Measurements from ENCODE around the gene IL1B.
A peak's percentile ranks its signal among the peaks of the same experiment; 100 is the strongest.

IL1B gene

GRCh38 chr2:112836695-112837117 lies at the start of gene IL1B:
IL1B (minus strand) TSS chr2:112836779; CDS start chr2:112836229, 550 bp downstream.
- DNase-seq: peak; percentile 92
- in situ Hi-C loops (cut with MboI; ENCODE audit: low pct_unique_long_range_greater_than_20kb, low sequenced_read_pairs): no loop called here

GRCh38 chr2:112886291-112886690 lies 49.7 kb upstream of the IL1B start:
- in situ Hi-C loops (cut with MboI; ENCODE audit: low pct_unique_long_range_greater_than_20kb, low sequenced_read_pairs): no loop called here
- DNase-seq: no peak

- in situ Hi-C loops (cut with MboI; ENCODE audit: low pct_unique_long_range_greater_than_20kb, low sequenced_read_pairs): no loop called here
Measured at GRCh38 chr2:112885506-112885902, 48.9 kb upstream of the IL1B start.

GRCh38 chr2:112884869-112885505 lies 48.4 kb upstream of the IL1B start:
- in situ Hi-C loops (cut with MboI; ENCODE audit: low pct_unique_long_range_greater_than_20kb, low sequenced_read_pairs): no loop called here
- peak; percentile 75 for DNase-seq

More at GRCh38 chr2:112885506-112885902, 48.9 kb upstream of the IL1B start:
- DNase-seq: no peak

GRCh38 chr2:112883669-112884068 lies 47.1 kb upstream of the IL1B start:
- in situ Hi-C loops (cut with MboI; ENCODE audit: low pct_unique_long_range_greater_than_20kb, low sequenced_read_pairs): no loop called here
- DNase-seq: no peak

- DNase-seq: peak; percentile 87
- in situ Hi-C loops (cut with MboI; ENCODE audit: low pct_unique_long_range_greater_than_20kb, low sequenced_read_pairs): no loop called here
Measured at GRCh38 chr2:112881217-112881985, 44.8 kb upstream of the IL1B start.

GRCh38 chr2:112880696-112881095 lies 44.1 kb upstream of the IL1B start:
- no peak for DNase-seq
- in situ Hi-C loops (cut with MboI; ENCODE audit: low pct_unique_long_range_greater_than_20kb, low sequenced_read_pairs): no loop called here

- in situ Hi-C loops (cut with MboI; ENCODE audit: low pct_unique_long_range_greater_than_20kb, low sequenced_read_pairs): no loop called here
- no peak for DNase-seq
Measured at GRCh38 chr2:112880091-112880531, 43.5 kb upstream of the IL1B start.

GRCh38 chr2:112879491-112880041 lies 43.0 kb upstream of the IL1B start:
- in situ Hi-C loops (cut with MboI; ENCODE audit: low pct_unique_long_range_greater_than_20kb, low sequenced_read_pairs): no loop called here

GRCh38 chr2:112877423-112877822 lies 40.8 kb upstream of the IL1B start:
- no peak for DNase-seq
- in situ Hi-C loops (cut with MboI; ENCODE audit: low pct_unique_long_range_greater_than_20kb, low sequenced_read_pairs): no loop called here

More at GRCh38 chr2:112879491-112880041, 43.0 kb upstream of the IL1B start:
- peak; percentile 47 for DNase-seq

GRCh38 chr2:112876971-112877361 lies 40.4 kb upstream of the IL1B start:
- in situ Hi-C loops (cut with MboI; ENCODE audit: low pct_unique_long_range_greater_than_20kb, low sequenced_read_pairs): no loop called here
- no peak for DNase-seq

- DNase-seq: no peak
- in situ Hi-C loops (cut with MboI; ENCODE audit: low pct_unique_long_range_greater_than_20kb, low sequenced_read_pairs): no loop called here
Measured at GRCh38 chr2:112876257-112876970, 39.8 kb upstream of the IL1B start.

- DNase-seq: peak; percentile 49
- in situ Hi-C loops (cut with MboI; ENCODE audit: low pct_unique_long_range_greater_than_20kb, low sequenced_read_pairs): no loop called here
Measured at GRCh38 chr2:112870841-112871835, 34.6 kb upstream of the IL1B start.

GRCh38 chr2:112869258-112869842 lies 32.8 kb upstream of the IL1B start:
- in situ Hi-C loops (cut with MboI; ENCODE audit: low pct_unique_long_range_greater_than_20kb, low sequenced_read_pairs): no loop called here
- peak; percentile 80 for DNase-seq

- DNase-seq: no peak
- in situ Hi-C loops (cut with MboI; ENCODE audit: low pct_unique_long_range_greater_than_20kb, low sequenced_read_pairs): no loop called here
Measured at GRCh38 chr2:112867701-112868631, 31.4 kb upstream of the IL1B start.

- DNase-seq: no peak
- in situ Hi-C loops (cut with MboI; ENCODE audit: low pct_unique_long_range_greater_than_20kb, low sequenced_read_pairs): no loop called here
Measured at GRCh38 chr2:112866128-112866835, 29.7 kb upstream of the IL1B start.

- in situ Hi-C loops (cut with MboI; ENCODE audit: low pct_unique_long_range_greater_than_20kb, low sequenced_read_pairs): no loop called here
- DNase-seq: no peak
Measured at GRCh38 chr2:112864072-112864471, 27.5 kb upstream of the IL1B start.
